Panc1 (cell line): ENCODE data around the gene GPC6.

ENCODE experiments used
- CTCF ChIP-seq: fragments of 450-650 bp; IDR thresholded peaks from 2 replicates; pipeline ENCODE4 v1.5.1; 2017; ENCODE audit warnings: mild to moderate bottlenecking
- REST ChIP-seq, 2 experiments: IDR thresholded peaks; 2 replicates each; pipeline ENCODE4 v1.6.1; 2011 to 2012; ENCODE audit warnings: low read depth in 2 of 2, control low read depth in 1 of 2, low read length in 1 of 2, mild to moderate bottlenecking in 1 of 2, moderate library complexity in 1 of 2; ENCODE audit not compliant: insufficient read depth in 1 of 2

GRCh38 chr13:94073007-94073744, 846.6 kb downstream of the GPC6 start:
- TF ChIP-seq CTCF: no peak
- TF ChIP-seq REST (IDR thresholded peaks at IDR 0.05; ENCODE audit: insufficient read depth in 1 of 2, low read depth in 2 of 2, low read length in 1 of 2): no peak
